Prostate gland (tissue), 2 donors: ENCODE results near the gene TBC1D19.

Experiments
- POLR2A ChIP-seq: fragments of 450-650 bp; IDR thresholded peaks from one replicate; pipeline ENCODE4 v1.6.1; 2016; ENCODE audit warnings: antibody characterized with exemption, mild to moderate bottlenecking
- POLR2AphosphoS5 ChIP-seq: sonication (generic); formaldehyde crosslinking; IDR thresholded peaks from one replicate; pipeline ENCODE4 v1.6.1; 2017; ENCODE audit warnings: antibody characterized with exemption
- TF ChIP-seq, protein P1 (sequence below), 4 experiments: fragments of 200-600 bp in 2 of 4; fragments of 450-650 bp in 2 of 4; sonication (generic) in 2 of 4; IDR thresholded peaks; 1 replicate in 3 of 4; 2 replicates in 1 of 4; pipeline ENCODE4 v1.5.1; 2016 to 2019; ENCODE audit warnings: antibody characterized with exemption in 4 of 4, mild to moderate bottlenecking in 2 of 4, moderate library complexity in 2 of 4

- TF ChIP-seq, protein P1, sequence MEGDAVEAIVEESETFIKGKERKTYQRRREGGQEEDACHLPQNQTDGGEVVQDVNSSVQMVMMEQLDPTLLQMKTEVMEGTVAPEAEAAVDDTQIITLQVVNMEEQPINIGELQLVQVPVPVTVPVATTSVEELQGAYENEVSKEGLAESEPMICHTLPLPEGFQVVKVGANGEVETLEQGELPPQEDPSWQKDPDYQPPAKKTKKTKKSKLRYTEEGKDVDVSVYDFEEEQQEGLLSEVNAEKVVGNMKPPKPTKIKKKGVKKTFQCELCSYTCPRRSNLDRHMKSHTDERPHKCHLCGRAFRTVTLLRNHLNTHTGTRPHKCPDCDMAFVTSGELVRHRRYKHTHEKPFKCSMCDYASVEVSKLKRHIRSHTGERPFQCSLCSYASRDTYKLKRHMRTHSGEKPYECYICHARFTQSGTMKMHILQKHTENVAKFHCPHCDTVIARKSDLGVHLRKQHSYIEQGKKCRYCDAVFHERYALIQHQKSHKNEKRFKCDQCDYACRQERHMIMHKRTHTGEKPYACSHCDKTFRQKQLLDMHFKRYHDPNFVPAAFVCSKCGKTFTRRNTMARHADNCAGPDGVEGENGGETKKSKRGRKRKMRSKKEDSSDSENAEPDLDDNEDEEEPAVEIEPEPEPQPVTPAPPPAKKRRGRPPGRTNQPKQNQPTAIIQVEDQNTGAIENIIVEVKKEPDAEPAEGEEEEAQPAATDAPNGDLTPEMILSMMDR (IDR thresholded peaks at IDR 0.05) = no peak
- TF ChIP-seq POLR2A = no peak
- TF ChIP-seq POLR2AphosphoS5 = no peak
Measured at GRCh38 chr4:26584725-26585124, 841 bp downstream of the TBC1D19 start.
